ENCODE data around the gene SLC5A3. TPM values are rescaled to one million over a fixed set of nuclear protein-coding genes. Genes with fewer than 3 reads are reported as not detected.

The SLC5A3 gene
- total and polyA plus RNA-seq, 2 experiments from 2014 or later = 6.2 to 32.7 TPM

GRCh38 chr21:34092262-34092921, 19.0 kb downstream of the SLC5A3 start:
- Histone ChIP-seq H3K79me2 (replicated peaks; ENCODE audit: insufficient read depth) (peaks cover 99% of the 10 kb centered on the region), H3K4me3 (no peak overlapping the region), H4K20me1 (replicated peaks; ENCODE audit: insufficient read depth) (peaks cover 58% of the 10 kb centered on the region), H3K36me3 (ENCODE audit: insufficient read depth) (peaks cover 8% of the 10 kb centered on the region; the same call in 1 of the 2 replicates), H3K4me1 (ENCODE audit: insufficient read depth) (peaks cover 24% of the 10 kb centered on the region), H2AFZ (no peak overlapping the region), H3K4me2 (no peak overlapping the region), H3K27me3 (ENCODE audit: insufficient read depth) (no peaks in the 10 kb centered on the region), H3F3A (replicated peaks; ENCODE audit: low read depth) (no peaks in the 10 kb centered on the region), H3K27ac (ENCODE audit: low read depth) (peak overlapping the region; percentile 68; the same call in 1 of the 2 replicates), H3K9me2 (ENCODE audit: insufficient read depth) (no peaks in the 10 kb centered on the region)
- no peak for TF ChIP-seq CTCF (conservative IDR thresholded peaks at IDR 0.05; ENCODE audit: low read depth in 2 of 2)
- TF ChIP-seq JUNB (IDR thresholded peaks at IDR 0.05; ENCODE audit: unreplicated experiment) = no peak
- TF ChIP-seq ZNF462 (CRISPR knock-in tag; IDR thresholded peaks at IDR 0.05) = no peak
- no peak for TF ChIP-seq EZH2 (IDR thresholded peaks at IDR 0.05; ENCODE audit: low read depth, unreplicated experiment)
- no peak for TF ChIP-seq ETS1 (IDR thresholded peaks at IDR 0.05)
- TF ChIP-seq REST (IDR thresholded peaks at IDR 0.05; ENCODE audit: unreplicated experiment) = no peak
- TF ChIP-seq NANOG (IDR thresholded peaks at IDR 0.05; ENCODE audit: borderline replicate concordance) = no peak
- TF ChIP-seq EZH2phosphoT487 (IDR thresholded peaks at IDR 0.05; ENCODE audit: unreplicated experiment) = no peak
- no peak for TF ChIP-seq STAT1 (IDR thresholded peaks at IDR 0.05; ENCODE audit: unreplicated experiment)
- no peak for TF ChIP-seq ZNF114 (CRISPR knock-in tag; IDR thresholded peaks at IDR 0.05)
- no peak for TF ChIP-seq CREB1 (CRISPR knock-in tag; IDR thresholded peaks at IDR 0.05; ENCODE audit: low read depth)
- TF ChIP-seq ZNF331 (CRISPR knock-in tag; IDR thresholded peaks at IDR 0.05; ENCODE audit: low read depth) = no peak
- TF ChIP-seq POLR2AphosphoS5 (IDR thresholded peaks at IDR 0.05; ENCODE audit: low read depth) = no peak
- peaks cover 23% of the 10 kb centered on the region for H3K4me1 Mint-ChIP-seq
- peaks cover 27% of the 10 kb centered on the region for H3K36me3 Mint-ChIP-seq (ENCODE audit: low read depth)
- no peak overlapping the region for H3K27ac Mint-ChIP-seq
- no peaks in the 10 kb centered on the region for H3K27me3 Mint-ChIP-seq (ENCODE audit: insufficient read depth, low read depth, poor library complexity)
- H3K9me3 Mint-ChIP-seq = no peaks in the 10 kb centered on the region
- DNase-seq (ENCODE audit: low spot score) = peak; percentile 30
- no peak overlapping the region for H3K4me3 Mint-ChIP-seq
- ATAC-seq = peak; percentile 77

Data from GM23338 (cell line).